Naive thymus-derived CD8-positive, alpha-beta T cell (primary cell): ENCODE measurements around the gene IRAK1BP1. TPM values are rescaled to one million over a fixed set of nuclear protein-coding genes. Genes with fewer than 3 reads are reported as not detected.

Experiments
- ATAC-seq, 2 donors: fragments of 150-1000 bp; cut with Tn5 transposase in 1 of 2; sonication (Bioruptor Pico), chemical (Tn5 transposase) in 1 of 2; 1 replicate in 1 of 2; 2 replicates in 1 of 2; pipeline ENCODE4 v1.10.0; 2021; ENCODE audit warnings: mild to moderate bottlenecking in 2 of 2, moderate library complexity in 2 of 2
- POLR2A ChIA-PET: fragments of 350-600 bp; sonication (Branson Sonifier 250); formaldehyde crosslinking; loops from one replicate; lab custom pipeline; 2021; ENCODE audit warnings: antibody characterized with exemption; lab: Charles Lee
- DNase-seq, 10 donors: peaks; one replicate each; pipeline versions ENCODE4 v3.0.0 to v3.0.0-alpha.2; 2020 to 2022
- H3K27ac Mint-ChIP-seq, 10 donors: one replicate each; pipeline ENCODE4 v1.8.0; 2020 to 2022; ENCODE audit warnings: mild to moderate bottlenecking in 10 of 10, mixed read lengths in 10 of 10, moderate library complexity in 4 of 10, inconsistent platforms in 1 of 10
- H3K27me3 Mint-ChIP-seq, 5 donors: one replicate each; pipeline ENCODE4 v1.8.0; 2021 to 2022; ENCODE audit warnings: mixed read lengths in 5 of 5
- H3K36me3 Mint-ChIP-seq, 3 donors: one replicate each; pipeline ENCODE4 v1.8.0; 2020 to 2022; ENCODE audit warnings: mixed read lengths in 3 of 3, mild to moderate bottlenecking in 2 of 3, inconsistent platforms in 1 of 3
- H3K4me1 Mint-ChIP-seq, 4 donors: one replicate each; pipeline ENCODE4 v1.8.0; 2021 to 2022; ENCODE audit warnings: mixed read lengths in 4 of 4
- H3K4me3 Mint-ChIP-seq, 10 donors: one replicate each; pipeline ENCODE4 v1.8.0; 2020 to 2022; ENCODE audit warnings: mild to moderate bottlenecking in 10 of 10, mixed read lengths in 10 of 10, moderate library complexity in 6 of 10, inconsistent platforms in 1 of 10
- H3K9me3 Mint-ChIP-seq, 9 donors: one replicate each; pipeline ENCODE4 v1.8.0; 2020 to 2022; ENCODE audit warnings: mixed read lengths in 9 of 9, mild to moderate bottlenecking in 3 of 9, inconsistent platforms in 1 of 9, moderate library complexity in 1 of 9
- polyA plus RNA-seq, 3 donors: library from polyadenylated mRNA; unstranded; fragments of 300-500 nt; fragmentation: Illumina TruSeq; gene quantifications; one replicate each; pipeline ENCODE4 v1.2.3, GENCODE V29; 2021
- total RNA-seq, 8 experiments: library from RNA in 2 of 8; stranded (reverse) in 2 of 8; gene quantifications; one replicate each; pipeline ENCODE4 v1.2.3 and lab custom pipeline; 2021 to 2026

IRAK1BP1 gene
- total and polyA plus RNA-seq, 5 experiments from 2014 or later: 1.5 to 5.2 (median 1.8) TPM

DNA sequence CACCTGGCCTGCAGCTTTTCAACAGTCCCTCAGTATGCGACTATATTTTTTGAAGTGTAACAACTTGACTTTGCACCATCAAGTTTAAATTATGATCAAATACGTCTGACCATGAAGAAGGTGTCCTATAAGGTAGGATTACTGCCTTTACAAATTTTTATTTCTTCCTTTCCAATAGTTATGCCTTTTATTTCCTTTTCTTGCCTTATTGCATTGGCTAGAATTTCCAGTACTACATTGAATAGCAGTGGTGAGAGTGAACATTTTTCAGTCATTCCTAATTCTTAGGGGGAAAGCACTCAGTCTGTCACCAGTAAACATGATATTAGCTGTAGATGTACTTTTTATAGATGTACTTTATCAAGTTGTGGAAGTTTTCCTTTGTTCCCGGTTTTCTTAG, 81.4 kb downstream of the IRAK1BP1 start:
- Mint-ChIP-seq H3K4me3 (no peak overlapping the region), H3K4me1 (peaks cover 0 to 4% (median 0%) of the 10 kb centered on the region in 4 donors), H3K27ac (peak overlapping the region in 1 of 10 donors; percentile 14), H3K36me3 (peaks cover 53 to 93% (median 83%) of the 10 kb centered on the region in 3 donors), H3K9me3 (peaks cover 0 to 30% (median 15%) of the 10 kb centered on the region in 9 donors), H3K27me3 (no peaks in the 10 kb centered on the region)
- DNase-seq (no peak), ATAC-seq (no peak)
- POLR2A ChIA-PET: no interaction called here

DNA sequence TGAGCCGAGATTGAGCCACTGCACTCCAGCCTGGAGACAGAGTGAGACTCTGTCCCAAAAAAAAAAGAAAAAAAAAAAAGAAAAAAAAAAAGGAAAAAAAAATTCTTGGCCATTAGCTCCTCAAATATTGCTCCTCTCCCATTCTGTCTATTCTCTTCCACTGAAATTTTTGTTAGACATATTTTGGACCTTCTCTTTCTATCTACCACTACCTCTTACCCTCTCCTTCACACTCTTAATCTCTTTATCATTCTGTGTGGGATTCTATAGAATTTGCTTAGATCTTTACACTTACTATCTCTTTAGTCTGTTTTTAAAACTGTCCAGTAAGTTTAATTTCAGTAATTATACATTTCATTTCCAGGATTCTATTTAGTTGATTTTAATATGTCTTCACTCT, 85.0 kb downstream of the IRAK1BP1 start:
- H3K4me1 Mint-ChIP-seq: peaks cover 0 to 2% (median 0%) of the 10 kb centered on the region in 4 donors
- H3K27ac Mint-ChIP-seq: peak overlapping the region in 1 of 10 donors; percentile 60
- ATAC-seq: no peak
- H3K27me3 Mint-ChIP-seq: no peaks in the 10 kb centered on the region
- POLR2A ChIA-PET: no interaction called here
- H3K4me3 Mint-ChIP-seq: no peak overlapping the region
- DNase-seq: no peak
- peaks cover 51 to 87% (median 83%) of the 10 kb centered on the region in 3 donors for H3K36me3 Mint-ChIP-seq
- H3K9me3 Mint-ChIP-seq: peaks cover 0 to 30% (median 15%) of the 10 kb centered on the region in 9 donors

Other genes with a start within 250 kb of the IRAK1BP1 start
- 10 to 100 TPM; 45.6 to 46.8 TPM for gene PHIP, start 210.7 kb downstream of the IRAK1BP1 start, total RNA-seq
- 10 to 100 TPM in 1 of 3 donors, 1 to 10 TPM in 2; 8.6 to 11.9 (median 9.0) TPM for gene PHIP, start 210.7 kb downstream of the IRAK1BP1 start, polyA plus RNA-seq